ENCODE measurements around the gene JMJD1C.

The JMJD1C gene

DNA sequence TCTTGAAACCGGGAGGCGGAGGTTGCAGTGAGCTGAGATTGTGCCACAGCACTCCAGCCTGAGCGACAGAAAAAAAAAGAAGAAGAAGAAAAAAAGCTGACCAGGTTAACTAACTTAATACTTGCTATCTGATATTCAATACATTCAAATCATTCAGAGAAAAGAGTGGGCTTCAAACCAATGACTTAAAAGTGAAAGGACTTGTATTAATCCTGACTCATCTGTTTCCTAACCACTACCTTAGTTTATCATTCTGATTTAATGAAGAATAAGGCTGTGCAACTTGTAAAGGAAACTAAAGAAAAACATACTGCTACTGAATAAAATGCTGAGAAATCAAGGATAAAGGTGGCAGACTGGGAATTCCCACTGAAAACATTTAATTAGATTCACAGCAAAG, 204.3 kb downstream of the JMJD1C start:
- Histone ChIP-seq H3K4me3 (no peak overlapping the region), H3K27ac (peak overlapping the region; percentile 6 to 28)
- TF ChIP-seq, protein P1, sequence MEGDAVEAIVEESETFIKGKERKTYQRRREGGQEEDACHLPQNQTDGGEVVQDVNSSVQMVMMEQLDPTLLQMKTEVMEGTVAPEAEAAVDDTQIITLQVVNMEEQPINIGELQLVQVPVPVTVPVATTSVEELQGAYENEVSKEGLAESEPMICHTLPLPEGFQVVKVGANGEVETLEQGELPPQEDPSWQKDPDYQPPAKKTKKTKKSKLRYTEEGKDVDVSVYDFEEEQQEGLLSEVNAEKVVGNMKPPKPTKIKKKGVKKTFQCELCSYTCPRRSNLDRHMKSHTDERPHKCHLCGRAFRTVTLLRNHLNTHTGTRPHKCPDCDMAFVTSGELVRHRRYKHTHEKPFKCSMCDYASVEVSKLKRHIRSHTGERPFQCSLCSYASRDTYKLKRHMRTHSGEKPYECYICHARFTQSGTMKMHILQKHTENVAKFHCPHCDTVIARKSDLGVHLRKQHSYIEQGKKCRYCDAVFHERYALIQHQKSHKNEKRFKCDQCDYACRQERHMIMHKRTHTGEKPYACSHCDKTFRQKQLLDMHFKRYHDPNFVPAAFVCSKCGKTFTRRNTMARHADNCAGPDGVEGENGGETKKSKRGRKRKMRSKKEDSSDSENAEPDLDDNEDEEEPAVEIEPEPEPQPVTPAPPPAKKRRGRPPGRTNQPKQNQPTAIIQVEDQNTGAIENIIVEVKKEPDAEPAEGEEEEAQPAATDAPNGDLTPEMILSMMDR (IDR thresholded peaks at IDR 0.05), result no peak
- DNase-seq (ENCODE audit: low spot score), result no peak

DNA sequence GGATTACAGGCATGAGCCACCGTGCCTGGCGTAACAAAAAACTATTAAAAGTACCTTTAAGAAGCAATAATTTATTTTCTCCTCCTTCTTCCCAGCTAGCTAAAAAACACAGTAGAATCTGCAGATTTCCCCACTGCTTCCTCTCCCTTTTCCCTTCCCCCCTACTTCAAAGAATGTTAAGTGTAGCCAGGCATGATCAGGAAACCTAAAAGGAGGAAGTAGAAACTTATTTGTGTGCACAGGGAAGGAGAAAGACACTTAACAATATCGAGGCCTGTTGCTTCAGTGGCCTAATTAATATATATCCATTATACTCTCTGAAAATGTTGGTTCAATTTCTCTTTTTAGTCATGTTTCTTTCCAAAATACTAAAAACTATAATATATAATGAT, 204.9 kb downstream of the JMJD1C start:
- Histone ChIP-seq H3K4me3 (no peak overlapping the region), H3K27ac (peak overlapping the region in 1 of 2 donors; percentile 6)
- DNase-seq (ENCODE audit: low spot score), result no peak
- TF ChIP-seq, protein P1 (IDR thresholded peaks at IDR 0.05), result no peak

DNA sequence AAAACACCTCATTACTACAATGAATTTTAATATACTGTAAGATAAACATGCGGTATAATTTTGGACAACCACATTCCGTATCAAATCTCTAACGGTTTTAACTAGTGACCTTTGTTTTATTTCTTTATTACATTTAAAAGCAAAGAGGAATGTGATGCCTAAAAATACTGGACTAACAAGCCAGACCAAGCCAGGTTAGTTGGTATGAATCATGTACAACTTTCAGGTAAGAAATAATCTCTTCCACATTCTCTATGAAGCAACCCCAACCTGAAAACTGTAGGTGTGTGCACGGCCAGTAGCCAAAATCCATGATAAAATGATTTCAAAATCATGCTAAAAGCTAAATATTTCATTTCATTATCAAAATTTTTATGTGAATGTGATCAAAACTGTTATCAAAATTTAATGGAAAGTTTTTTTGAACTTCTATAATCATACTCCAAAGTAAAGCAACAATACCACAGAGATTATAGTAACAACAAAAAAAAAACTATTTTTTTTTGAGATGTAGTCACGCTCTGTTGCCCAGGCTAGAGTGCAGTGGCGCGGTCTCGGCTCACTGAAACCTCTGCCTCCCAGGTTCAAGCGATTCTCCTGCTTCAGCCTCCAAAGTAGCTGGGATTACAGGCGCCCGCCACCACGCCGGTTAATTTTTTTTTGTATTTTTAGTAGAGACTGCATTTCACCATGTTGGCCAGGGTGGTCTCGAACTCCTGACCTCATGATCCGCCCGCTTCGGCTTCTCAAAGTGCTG, 205.5 kb downstream of the JMJD1C start:
- H3K27ac ChIP-seq, result peak overlapping the region in 1 of 2 donors; percentile 23

DNA sequence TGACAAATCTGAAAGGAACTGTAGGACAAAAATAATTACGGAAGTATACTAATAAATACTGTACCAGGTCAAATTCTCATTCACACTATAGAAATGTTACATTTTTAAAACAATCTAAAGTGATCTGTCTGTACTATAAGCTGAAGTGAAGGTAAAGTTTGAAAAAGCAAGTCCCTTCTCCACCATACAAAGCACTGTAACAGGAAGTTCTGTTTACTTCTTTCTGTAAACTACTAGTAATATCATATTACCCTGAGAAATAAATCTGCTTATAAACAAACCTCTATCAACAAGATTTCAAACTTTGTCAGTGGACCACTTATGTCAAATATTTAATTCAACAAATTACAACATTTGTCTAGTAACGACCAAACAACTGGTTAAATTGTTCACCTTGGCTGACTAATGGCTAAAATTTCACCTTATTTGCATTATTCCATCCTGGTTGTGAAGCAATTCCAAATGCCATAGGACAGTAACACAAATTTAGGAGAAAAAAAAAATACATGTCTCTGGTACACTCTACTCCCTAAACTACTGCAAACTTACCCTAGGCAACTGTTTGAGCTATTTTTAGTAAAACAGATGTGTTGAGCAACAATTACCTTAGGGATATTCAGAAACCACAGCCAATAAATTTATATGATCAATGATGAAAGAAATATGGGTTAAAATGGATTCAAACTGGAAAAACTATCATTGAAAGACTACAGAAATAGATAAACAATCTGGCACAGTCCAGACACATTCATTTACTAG, 206.7 kb downstream of the JMJD1C start:
- peak overlapping the region in 1 of 2 donors; percentile 4 for H3K27ac ChIP-seq
- TF ChIP-seq, protein P1 (IDR thresholded peaks at IDR 0.05), result no peak
- DNase-seq (ENCODE audit: low spot score), result no peak
- no peak overlapping the region for H3K4me3 ChIP-seq

More for the DNA sequence above, 205.5 kb downstream of the JMJD1C start:
- TF ChIP-seq, protein P1 (IDR thresholded peaks at IDR 0.05), result no peak
- H3K4me3 ChIP-seq, result no peak overlapping the region
- no peak for DNase-seq (ENCODE audit: low spot score)

DNA sequence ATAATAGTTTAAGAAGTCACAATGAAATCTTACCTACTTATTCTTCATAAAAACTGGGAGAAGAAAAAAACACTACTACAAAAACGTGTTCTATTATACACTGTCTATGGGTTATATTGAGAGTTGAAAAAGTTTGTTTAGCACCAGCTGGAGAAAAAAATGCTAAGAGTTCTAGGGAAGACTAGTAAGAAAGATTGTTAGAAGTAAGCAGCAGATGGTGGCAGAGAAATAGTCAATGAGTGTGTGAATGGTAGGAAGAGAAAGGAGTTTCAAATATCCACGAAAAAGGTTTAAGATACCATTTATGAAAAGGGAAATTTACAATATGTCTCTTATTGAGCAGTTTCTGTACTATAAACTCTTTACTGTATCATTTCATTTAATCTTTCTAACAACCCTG, 208.0 kb downstream of the JMJD1C start:
- TF ChIP-seq, protein P1 (IDR thresholded peaks at IDR 0.05), result no peak
- no peak overlapping the region for H3K4me3 ChIP-seq
- DNase-seq (ENCODE audit: low spot score), result no peak
- peak overlapping the region in 1 of 2 donors; percentile 23 for H3K27ac ChIP-seq

DNA sequence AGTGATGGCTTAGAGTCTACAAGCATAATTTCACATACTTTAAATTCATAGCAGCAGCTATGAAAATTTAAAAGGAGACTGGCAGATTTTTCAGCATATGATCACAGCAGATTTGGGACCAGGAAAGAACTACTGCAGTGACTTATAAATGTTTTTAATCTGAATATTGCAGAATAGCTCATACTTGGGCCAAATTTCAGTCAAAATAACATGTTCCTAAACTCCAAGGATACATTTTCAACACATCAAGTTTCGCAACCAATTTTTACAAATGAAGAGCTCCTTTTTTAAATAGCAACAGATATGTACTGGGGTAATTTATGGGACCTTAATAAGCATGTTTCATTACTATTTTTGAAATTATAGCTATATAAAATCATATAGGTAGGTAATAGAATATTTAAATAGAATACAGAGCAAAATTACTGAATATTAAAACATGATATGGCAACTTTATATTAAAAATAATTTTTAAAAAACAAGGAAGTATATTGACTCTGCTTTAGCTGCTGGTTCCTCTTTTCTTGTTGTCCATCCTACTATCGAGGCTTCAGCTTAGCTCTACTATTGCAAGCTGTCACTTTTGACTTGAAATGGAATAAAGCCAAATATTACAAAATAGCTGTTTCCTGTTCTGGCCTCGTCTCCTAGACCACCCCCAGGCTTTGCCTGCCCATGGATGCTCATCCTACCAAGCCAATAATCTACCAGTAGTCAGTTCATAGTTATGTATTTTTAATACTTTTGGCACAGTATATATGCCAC, 209.6 kb downstream of the JMJD1C start:
- no peak for DNase-seq (ENCODE audit: low spot score)
- peak overlapping the region; percentile 28 to 32 for H3K27ac ChIP-seq
- peak overlapping the region; percentile 7 for H3K4me3 ChIP-seq
- TF ChIP-seq, protein P1 (IDR thresholded peaks at IDR 0.05), result no peak

Data from coronary artery (tissue), 2 donors.